Right ventricle myocardium inferior (tissue), 1 donor: ENCODE data around the gene MAPK4. TPM values are rescaled to one million over a fixed set of nuclear protein-coding genes. Genes with fewer than 3 reads are reported as not detected.
"Not testable (repeated sequence)": the region's sequence is repeated elsewhere in the genome, so short reads cannot be mapped to it uniquely, and the experiment has no call there.

Source experiments
- ATAC-seq: fragments of 200-7000 bp; cut with Tn5 transposase; one replicate; pipeline ENCODE4 v1.9.1; 2020; ENCODE audit warnings: mild to moderate bottlenecking, moderate library complexity
- DNase-seq: peaks from one replicate; pipeline ENCODE4 v3.0.0; 2021; ENCODE audit errors: missing footprints
- intact Hi-C: fragments of 100-400 bp; cut with DNase I; formaldehyde crosslinking; loops from one replicate; pipeline ENCODE4 v1.11.0; 2022
- total RNA-seq: library from RNA; stranded (reverse); fragmentation: NEBNext Ultra II Directional; extraction: Animal tissue kit (Norgen Biotek cat#: 25700); gene quantifications from one replicate; pipeline ENCODE4 v1.2.1, GENCODE V29; 2021
- donor health status: DM: no; HTN: yes; CAD: no; lungs with severe emphysema.

MAPK4 gene
- total RNA-seq, 1 donor from 2014 or later: 34.1 TPM

- ATAC-seq (no peak), DNase-seq (no peak)
- intact Hi-C loops: no loop called here
Observed at GRCh38 chr18:50753311-50753710, 193.4 kb downstream of the MAPK4 start.

- ATAC-seq (no peak), DNase-seq (no peak)
- intact Hi-C loops: no loop called here
Observed at GRCh38 chr18:50754297-50754696, 194.4 kb downstream of the MAPK4 start.

- DNase-seq (no peak), ATAC-seq (no peak)
- intact Hi-C loops: no loop called here
Observed at GRCh38 chr18:50757358-50757757, 197.5 kb downstream of the MAPK4 start.

GRCh38 chr18:50769463-50769862, 209.6 kb downstream of the MAPK4 start:
- intact Hi-C loops: no loop called here
- ATAC-seq (no peak), DNase-seq (no peak)

DNA sequence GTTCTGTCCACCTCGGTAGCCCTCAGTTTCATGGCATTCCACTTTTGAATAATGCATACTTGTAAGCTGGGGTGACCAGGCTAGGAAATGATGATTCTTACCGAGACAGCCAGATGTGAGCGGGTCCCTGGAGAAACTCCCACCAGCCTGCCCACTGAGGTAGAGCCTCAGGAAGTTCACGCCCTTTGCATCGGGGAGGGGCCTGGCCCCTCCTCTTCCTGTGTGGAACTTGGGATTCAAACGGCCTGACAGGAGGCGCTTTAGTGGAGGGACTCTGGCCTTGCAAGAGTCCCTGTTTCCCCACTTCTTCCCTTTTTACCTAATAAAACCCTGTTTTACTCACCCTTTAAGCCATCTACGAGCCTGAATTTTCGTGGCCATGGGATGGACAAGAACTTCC, 215.3 kb downstream of the MAPK4 start:
- intact Hi-C loops: no loop called here
- DNase-seq (no peak), ATAC-seq (no peak)

DNA sequence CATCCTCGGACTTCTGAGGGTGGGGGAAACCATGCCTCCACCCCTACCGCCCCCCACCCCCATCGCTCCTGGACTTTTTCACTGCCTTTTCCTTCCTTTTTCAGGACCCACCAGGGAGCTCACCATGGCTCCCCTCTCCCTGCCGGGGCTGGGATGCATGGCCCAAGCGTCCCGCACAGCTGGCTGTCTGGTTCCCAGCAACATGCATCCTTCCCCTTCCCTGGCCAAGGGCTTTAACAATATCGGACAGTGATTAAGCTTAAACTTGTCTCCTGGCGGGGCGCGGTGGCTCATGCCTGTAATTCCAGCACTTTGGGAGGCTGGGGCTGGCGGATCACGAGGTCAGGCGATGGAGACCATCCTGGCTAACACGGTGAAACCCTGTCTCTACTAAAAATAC, 215.8 kb downstream of the MAPK4 start:
- DNase-seq (no peak), ATAC-seq (no peak)
- intact Hi-C loops: no loop called here

- intact Hi-C loops: no loop called here
- DNase-seq: no peak
- ATAC-seq: no peak
Observed at GRCh38 chr18:50776383-50776782, 216.5 kb downstream of the MAPK4 start.

DNA sequence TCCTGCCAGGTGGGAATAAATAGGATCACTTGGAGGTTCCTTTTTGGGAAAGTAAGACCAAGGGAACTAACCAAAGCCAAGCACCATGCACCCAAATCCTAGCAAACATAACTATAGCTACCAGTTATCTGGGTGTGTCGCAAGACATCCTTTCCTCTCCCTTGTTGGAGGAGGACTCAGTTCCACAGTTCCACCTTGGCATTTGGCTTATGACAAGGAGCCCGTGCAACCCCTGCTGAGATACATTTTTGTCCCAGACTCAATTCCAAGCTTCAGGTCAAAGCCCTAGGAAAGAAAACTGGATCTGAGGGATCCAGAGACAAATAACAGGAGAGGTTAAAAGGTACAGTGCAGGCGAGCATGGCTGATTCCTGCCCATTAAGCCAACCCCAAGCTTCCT, 219.1 kb downstream of the MAPK4 start:
- DNase-seq, intact Hi-C loops, ATAC-seq: not testable (repeated sequence)

Other genes starting within 250 kb of the MAPK4 start
- gene SKA1, start 185.0 kb upstream of the MAPK4 start, total RNA-seq: 0.38 TPM